Measurements from ENCODE around the gene GPRC5D.

GPRC5D gene

GRCh38 chr12:12902036-12902435, 49.9 kb downstream of the GPRC5D start:
- no peak overlapping the region for H3K4me3 ChIP-seq (ENCODE audit: low read length in 2 of 2)
- H2BK15ac ChIP-seq (ENCODE audit: low read length): no peak overlapping the region
- H3K27ac ChIP-seq (replicated peaks; ENCODE audit: low read length): no peak overlapping the region

GRCh38 chr12:12901158-12901791, 50.7 kb downstream of the GPRC5D start:
- Histone ChIP-seq H3K18ac (ENCODE audit: low read length) (no peak overlapping the region), H3K79me1 (ENCODE audit: low read depth, low read length) (no peaks in the 10 kb centered on the region), H3K4ac (ENCODE audit: low read length) (no peak overlapping the region), H2BK120ac (ENCODE audit: low read depth, low read length) (no peak overlapping the region), H3K4me2 (ENCODE audit: insufficient read depth, low read length, poor library complexity, severe bottlenecking) (no peak overlapping the region), H3K4me1 (ENCODE audit: control insufficient read depth in 2 of 2, insufficient read depth in 1 of 2, low read depth in 1 of 2, low read length in 2 of 2) (no peaks in the 10 kb centered on the region), H4K91ac (ENCODE audit: low read depth, low read length, poor library complexity) (no peak overlapping the region), H3K27ac (replicated peaks; ENCODE audit: low read length) (no peak overlapping the region), H3K27me3 (ENCODE audit: control insufficient read depth in 3 of 3, insufficient read depth in 3 of 3, low read depth in 1 of 3, low read length in 3 of 3) (peaks cover 0 to 36% (median 0%) of the 10 kb centered on the region in 3 experiments), H3K14ac (ENCODE audit: low read length) (no peak overlapping the region), H4K8ac (ENCODE audit: low read depth, low read length) (no peak overlapping the region), H2AK5ac (ENCODE audit: low read depth, low read length) (no peak overlapping the region), H2BK12ac (ENCODE audit: low read length) (no peak overlapping the region), H3K23ac (ENCODE audit: low read depth, low read length, poor library complexity) (no peak overlapping the region), H3K9me3 (replicated peaks in 1 of 2; ENCODE audit: control insufficient read depth in 2 of 2, insufficient read depth in 1 of 2, low read depth in 1 of 2, low read length in 2 of 2) (no peaks in the 10 kb centered on the region), H3K9ac (ENCODE audit: low read depth, low read length, poor library complexity) (no peak overlapping the region), H2BK5ac (ENCODE audit: low read length) (no peak overlapping the region), H2AFZ (ENCODE audit: low read length) (no peak overlapping the region), H2BK15ac (ENCODE audit: low read length) (no peak overlapping the region), H3K4me3 (ENCODE audit: low read length in 2 of 2) (no peak overlapping the region), H3K36me3 (replicated peaks in 1 of 2; ENCODE audit: control insufficient read depth in 2 of 2, insufficient read depth in 2 of 2, low read length in 2 of 2) (no peaks in the 10 kb centered on the region)
- no CpG with 5 or more reads among the region's 10 CpGs for WGBS, 2 donors (ENCODE audit: extremely low coverage in 2 of 2, insufficient read length in 2 of 2, insufficient replicate concordance in 1 of 2)
- DNase-seq (ENCODE audit: low spot score): no peak

More at GRCh38 chr12:12902036-12902435, 49.9 kb downstream of the GPRC5D start:
- H4K8ac ChIP-seq (ENCODE audit: low read depth, low read length): no peak overlapping the region
- no peaks in the 10 kb centered on the region for H3K9me3 ChIP-seq (replicated peaks in 1 of 2; ENCODE audit: control insufficient read depth in 2 of 2, insufficient read depth in 1 of 2, low read depth in 1 of 2, low read length in 2 of 2)
- peaks cover 0 to 30% (median 0%) of the 10 kb centered on the region in 3 experiments for H3K27me3 ChIP-seq (ENCODE audit: control insufficient read depth in 3 of 3, insufficient read depth in 3 of 3, low read depth in 1 of 3, low read length in 3 of 3)
- no peak overlapping the region for H3K9ac ChIP-seq (ENCODE audit: low read depth, low read length, poor library complexity)
- no peak overlapping the region for H2BK120ac ChIP-seq (ENCODE audit: low read depth, low read length)
- H4K91ac ChIP-seq (ENCODE audit: low read depth, low read length, poor library complexity): no peak overlapping the region
- H2AK5ac ChIP-seq (ENCODE audit: low read depth, low read length): no peak overlapping the region
- DNase-seq (ENCODE audit: low spot score): no peak
- H2AFZ ChIP-seq (ENCODE audit: low read length): no peak overlapping the region
- no peaks in the 10 kb centered on the region for H3K4me1 ChIP-seq (ENCODE audit: control insufficient read depth in 2 of 2, insufficient read depth in 1 of 2, low read depth in 1 of 2, low read length in 2 of 2)
- H2BK12ac ChIP-seq (ENCODE audit: low read length): no peak overlapping the region
- H3K14ac ChIP-seq (ENCODE audit: low read length): no peak overlapping the region
- no peak overlapping the region for H2BK5ac ChIP-seq (ENCODE audit: low read length)
- H3K36me3 ChIP-seq (replicated peaks in 1 of 2; ENCODE audit: control insufficient read depth in 2 of 2, insufficient read depth in 2 of 2, low read length in 2 of 2): no peaks in the 10 kb centered on the region
- H3K4me2 ChIP-seq (ENCODE audit: insufficient read depth, low read length, poor library complexity, severe bottlenecking): no peak overlapping the region
- H3K18ac ChIP-seq (ENCODE audit: low read length): no peak overlapping the region
- H3K79me1 ChIP-seq (ENCODE audit: low read depth, low read length): no peaks in the 10 kb centered on the region
- H3K23ac ChIP-seq (ENCODE audit: low read depth, low read length, poor library complexity): no peak overlapping the region
- H3K4ac ChIP-seq (ENCODE audit: low read length): no peak overlapping the region

GRCh38 chr12:12900786-12901157, 51.2 kb downstream of the GPRC5D start:
- H3K23ac ChIP-seq (ENCODE audit: low read depth, low read length, poor library complexity): no peak overlapping the region
- H3K27me3 ChIP-seq (ENCODE audit: control insufficient read depth in 3 of 3, insufficient read depth in 3 of 3, low read depth in 1 of 3, low read length in 3 of 3): peaks cover 0 to 38% (median 0%) of the 10 kb centered on the region in 3 experiments
- no peak overlapping the region for H3K14ac ChIP-seq (ENCODE audit: low read length)
- H2AK5ac ChIP-seq (ENCODE audit: low read depth, low read length): no peak overlapping the region
- no CpG with 5 or more reads among the region's 2 CpGs for WGBS, 2 donors (ENCODE audit: extremely low coverage in 2 of 2, insufficient read length in 2 of 2, insufficient replicate concordance in 1 of 2)
- no peak overlapping the region for H2BK5ac ChIP-seq (ENCODE audit: low read length)
- no peak overlapping the region for H2AFZ ChIP-seq (ENCODE audit: low read length)
- no peaks in the 10 kb centered on the region for H3K36me3 ChIP-seq (replicated peaks in 1 of 2; ENCODE audit: control insufficient read depth in 2 of 2, insufficient read depth in 2 of 2, low read length in 2 of 2)
- H2BK120ac ChIP-seq (ENCODE audit: low read depth, low read length): no peak overlapping the region
- no peak overlapping the region for H3K4ac ChIP-seq (ENCODE audit: low read length)
- H3K79me1 ChIP-seq (ENCODE audit: low read depth, low read length): no peaks in the 10 kb centered on the region
- H3K4me2 ChIP-seq (ENCODE audit: insufficient read depth, low read length, poor library complexity, severe bottlenecking): no peak overlapping the region
- H3K27ac ChIP-seq (replicated peaks; ENCODE audit: low read length): no peak overlapping the region
- no peak overlapping the region for H4K8ac ChIP-seq (ENCODE audit: low read depth, low read length)
- no peaks in the 10 kb centered on the region for H3K9me3 ChIP-seq (replicated peaks in 1 of 2; ENCODE audit: control insufficient read depth in 2 of 2, insufficient read depth in 1 of 2, low read depth in 1 of 2, low read length in 2 of 2)
- H3K4me3 ChIP-seq (ENCODE audit: low read length in 2 of 2): no peak overlapping the region
- H4K91ac ChIP-seq (ENCODE audit: low read depth, low read length, poor library complexity): no peak overlapping the region
- no peak for DNase-seq (ENCODE audit: low spot score)
- H3K18ac ChIP-seq (ENCODE audit: low read length): no peak overlapping the region
- no peak overlapping the region for H2BK15ac ChIP-seq (ENCODE audit: low read length)
- H2BK12ac ChIP-seq (ENCODE audit: low read length): no peak overlapping the region
- no peaks in the 10 kb centered on the region for H3K4me1 ChIP-seq (ENCODE audit: control insufficient read depth in 2 of 2, insufficient read depth in 1 of 2, low read depth in 1 of 2, low read length in 2 of 2)
- no peak overlapping the region for H3K9ac ChIP-seq (ENCODE audit: low read depth, low read length, poor library complexity)

- no peak overlapping the region for H3K27ac ChIP-seq (replicated peaks; ENCODE audit: low read length)
Observed at GRCh38 chr12:12899530-12900380, 52.2 kb downstream of the GPRC5D start.

More at GRCh38 chr12:12899530-12900380, 52.2 kb downstream of the GPRC5D start:
- H2AK5ac ChIP-seq (ENCODE audit: low read depth, low read length): no peak overlapping the region
- no peak overlapping the region for H2AFZ ChIP-seq (ENCODE audit: low read length)
- H3K79me1 ChIP-seq (ENCODE audit: low read depth, low read length): no peaks in the 10 kb centered on the region
- H2BK15ac ChIP-seq (ENCODE audit: low read length): no peak overlapping the region
- no peak overlapping the region for H3K4ac ChIP-seq (ENCODE audit: low read length)
- peaks cover 0 to 38% (median 0%) of the 10 kb centered on the region in 3 experiments for H3K27me3 ChIP-seq (ENCODE audit: control insufficient read depth in 3 of 3, insufficient read depth in 3 of 3, low read depth in 1 of 3, low read length in 3 of 3)
- no peak overlapping the region for H4K8ac ChIP-seq (ENCODE audit: low read depth, low read length)
- no peak overlapping the region for H3K18ac ChIP-seq (ENCODE audit: low read length)
- no peak overlapping the region for H2BK5ac ChIP-seq (ENCODE audit: low read length)
- no peak overlapping the region for H4K91ac ChIP-seq (ENCODE audit: low read depth, low read length, poor library complexity)
- DNase-seq (ENCODE audit: low spot score): no peak
- no peak overlapping the region for H3K9ac ChIP-seq (ENCODE audit: low read depth, low read length, poor library complexity)
- no peak overlapping the region for H2BK12ac ChIP-seq (ENCODE audit: low read length)
- H3K23ac ChIP-seq (ENCODE audit: low read depth, low read length, poor library complexity): no peak overlapping the region
- no peak overlapping the region for H2BK120ac ChIP-seq (ENCODE audit: low read depth, low read length)
- no peak overlapping the region for H3K4me3 ChIP-seq (ENCODE audit: low read length in 2 of 2)
- no peak overlapping the region for H3K14ac ChIP-seq (ENCODE audit: low read length)
- H3K36me3 ChIP-seq (replicated peaks in 1 of 2; ENCODE audit: control insufficient read depth in 2 of 2, insufficient read depth in 2 of 2, low read length in 2 of 2): no peaks in the 10 kb centered on the region
- WGBS, 2 donors (ENCODE audit: extremely low coverage in 2 of 2, insufficient read length in 2 of 2, insufficient replicate concordance in 1 of 2): no CpG with 5 or more reads among the region's 10 CpGs
- H3K4me1 ChIP-seq (ENCODE audit: control insufficient read depth in 2 of 2, insufficient read depth in 1 of 2, low read depth in 1 of 2, low read length in 2 of 2): no peaks in the 10 kb centered on the region
- no peaks in the 10 kb centered on the region for H3K9me3 ChIP-seq (replicated peaks in 1 of 2; ENCODE audit: control insufficient read depth in 2 of 2, insufficient read depth in 1 of 2, low read depth in 1 of 2, low read length in 2 of 2)
- H3K4me2 ChIP-seq (ENCODE audit: insufficient read depth, low read length, poor library complexity, severe bottlenecking): no peak overlapping the region
